HUDEP-2 (cell line): Measurements from ENCODE around the gene PPIB.
"Not testable (repeated sequence)": the region's sequence is repeated elsewhere in the genome, so short reads cannot be mapped to it uniquely, and the experiment has no call there.

Experiments
- DNase-seq, 76 experiments: peaks; one replicate each; lab custom pipeline; 2025; ENCODE audit not compliant: unreplicated experiment in 76 of 76; lab: John Stamatoyannopoulos, UW

The PPIB gene

DNA sequence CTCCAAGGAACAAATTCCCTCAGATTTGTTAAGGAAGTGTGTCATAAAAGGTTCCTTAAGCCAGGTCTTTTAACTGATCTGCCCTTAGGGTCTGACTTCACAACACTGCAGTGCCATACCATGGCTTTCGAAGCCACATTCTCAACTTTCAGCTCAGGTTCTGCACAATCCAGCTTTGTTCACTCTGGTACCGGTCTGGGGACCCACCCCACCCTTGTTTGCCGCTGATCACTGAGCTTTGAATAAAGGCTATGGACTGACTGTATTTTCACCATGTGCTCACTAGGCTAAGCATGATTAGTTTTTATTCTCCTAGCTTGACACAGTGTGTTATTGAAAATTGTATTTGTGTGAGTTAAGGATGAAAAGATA is 51.2 kb downstream of the PPIB start:
- DNase-seq = no peak

GRCh38 chr15:64110950-64111678 is 51.7 kb downstream of the PPIB start:
- no peak for DNase-seq

- not testable (repeated sequence) for DNase-seq
Observed at GRCh38 chr15:64110108-64110701, 52.6 kb downstream of the PPIB start.

- no peak for DNase-seq
Observed at GRCh38 chr15:64107337-64107736, 55.5 kb downstream of the PPIB start.
